ENCODE data around the gene CFAP97D2.
"Not testable (repeated sequence)": the region's sequence is repeated elsewhere in the genome, so short reads cannot be mapped to it uniquely, and the experiment has no call there.

The CFAP97D2 gene

DNA sequence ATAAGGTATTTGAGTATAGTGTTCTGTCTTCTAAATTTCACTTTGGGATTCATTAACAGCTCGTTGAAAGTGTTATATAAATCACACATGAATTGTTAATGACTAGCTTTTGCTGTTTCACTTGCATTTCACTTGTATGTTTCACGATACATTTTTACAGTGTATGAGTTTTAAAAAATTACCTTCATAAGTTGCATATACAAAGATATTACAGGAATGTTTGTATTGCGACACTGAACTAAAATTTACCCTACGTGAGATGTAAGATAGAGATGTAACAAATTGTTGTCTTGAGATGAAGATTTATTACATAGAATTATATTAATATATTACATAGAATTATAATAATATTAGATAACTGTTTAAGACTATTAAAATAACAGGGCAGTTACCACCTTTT, 57.2 kb downstream of the CFAP97D2 start:
- DNase-seq, result no peak

DNA sequence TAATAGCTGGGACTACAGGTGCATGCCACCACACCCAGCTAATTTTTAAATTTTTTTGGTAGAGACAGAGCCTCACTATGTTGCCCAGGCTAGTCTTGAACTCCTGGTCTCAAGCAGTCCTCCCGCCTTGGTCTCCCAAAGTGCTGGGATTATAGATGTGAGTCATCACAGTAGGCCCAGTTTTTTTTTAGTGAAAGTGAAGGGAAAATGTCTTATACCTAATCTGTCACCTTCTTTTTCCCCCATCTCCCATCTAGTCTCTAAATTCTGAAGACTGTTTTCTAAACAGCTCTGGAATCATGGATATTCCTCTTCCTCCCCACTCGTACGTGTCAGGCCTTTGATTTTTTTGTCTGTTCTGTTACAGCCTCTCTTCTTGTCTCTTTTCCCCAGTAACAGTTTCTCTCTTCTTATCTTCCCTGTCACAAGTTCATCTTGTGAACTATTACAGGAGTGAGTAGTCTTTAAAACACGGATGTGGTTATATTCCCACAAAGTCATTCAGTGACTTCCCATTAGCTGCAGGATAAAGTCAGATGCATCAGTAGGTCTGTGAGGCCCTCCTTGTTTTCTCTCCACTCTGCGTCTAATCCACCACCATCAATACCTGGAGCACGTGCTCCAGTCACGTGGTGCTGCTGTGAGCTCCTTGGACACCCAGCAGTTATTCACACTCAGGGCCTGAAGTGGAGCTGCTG, 58.5 kb downstream of the CFAP97D2 start:
- DNase-seq, result no peak

DNA sequence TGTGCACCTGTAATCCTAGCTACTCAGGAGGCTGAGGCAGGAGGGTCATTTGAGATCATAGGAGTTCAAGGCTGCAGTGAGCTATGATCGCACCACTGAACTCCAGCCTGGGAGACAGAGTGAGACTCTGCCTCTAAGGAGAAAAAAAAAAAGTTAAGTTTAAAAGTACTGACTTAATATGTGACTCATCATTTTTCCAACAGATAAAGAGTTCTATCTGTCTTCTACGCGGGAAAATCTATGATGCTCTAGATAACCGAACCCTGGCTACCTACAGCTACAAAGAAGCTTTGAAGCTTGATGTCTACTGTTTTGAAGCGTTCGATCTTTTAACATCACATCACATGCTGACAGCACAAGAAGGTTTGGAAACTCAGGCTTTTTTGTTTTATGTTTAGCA, 62.9 kb downstream of the CFAP97D2 start:
- no peak for DNase-seq

DNA sequence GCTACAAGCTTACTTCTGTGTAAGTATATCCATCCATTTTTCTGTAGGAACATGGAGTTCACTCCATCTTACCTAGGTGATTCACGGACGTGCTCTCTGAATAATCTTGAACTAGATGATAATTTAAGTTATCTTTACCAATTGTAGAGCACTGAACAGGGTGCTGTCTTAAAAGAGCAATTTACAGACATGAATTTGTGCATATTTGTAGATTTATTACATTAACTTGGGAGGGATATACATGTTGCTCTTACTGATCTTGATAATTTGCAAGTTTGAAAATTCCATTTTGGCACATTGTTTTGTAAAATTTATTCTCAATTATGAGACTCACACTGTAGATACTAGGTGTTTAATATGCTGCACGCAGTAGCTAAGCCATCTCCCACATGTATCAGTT, 64.9 kb downstream of the CFAP97D2 start:
- DNase-seq, result no peak

DNA sequence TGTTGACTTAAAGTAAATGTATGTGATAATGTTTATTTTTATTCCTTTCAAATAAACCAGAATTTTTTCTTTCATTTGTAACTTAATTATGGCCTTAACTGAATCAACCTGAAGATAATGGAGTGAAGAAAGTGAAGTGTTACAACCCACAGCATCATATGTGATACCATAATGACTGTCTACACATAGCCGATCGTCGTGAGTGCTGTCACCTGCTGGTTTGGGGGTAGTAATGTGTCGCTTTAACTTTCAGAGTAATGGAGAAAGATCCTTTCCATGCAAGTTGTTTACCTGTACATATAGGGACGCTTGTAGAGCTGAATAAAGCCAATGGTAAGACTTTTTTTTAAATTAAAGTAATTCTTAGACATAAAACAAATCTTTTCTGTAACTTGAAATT, 65.6 kb downstream of the CFAP97D2 start:
- DNase-seq, result no peak

DNA sequence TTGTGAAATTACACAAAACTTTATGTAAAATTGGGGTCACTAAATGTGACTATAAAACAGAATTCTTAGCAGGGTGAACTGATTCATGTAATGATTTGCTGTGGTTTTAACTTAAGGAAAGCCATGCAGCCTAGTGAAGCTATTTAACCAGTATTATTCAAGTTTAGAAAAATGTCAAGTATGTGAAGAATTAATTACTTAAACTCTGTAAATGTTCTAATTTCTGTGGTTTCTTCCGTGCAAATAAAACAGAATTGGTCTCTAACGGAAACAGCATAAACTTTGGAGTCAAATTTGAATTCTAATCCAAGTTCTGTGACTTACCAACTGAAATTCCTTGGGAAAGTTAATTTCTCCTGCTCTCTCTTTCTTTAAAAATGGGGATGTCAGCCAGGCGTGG, 69.0 kb downstream of the CFAP97D2 start:
- no peak for DNase-seq

DNA sequence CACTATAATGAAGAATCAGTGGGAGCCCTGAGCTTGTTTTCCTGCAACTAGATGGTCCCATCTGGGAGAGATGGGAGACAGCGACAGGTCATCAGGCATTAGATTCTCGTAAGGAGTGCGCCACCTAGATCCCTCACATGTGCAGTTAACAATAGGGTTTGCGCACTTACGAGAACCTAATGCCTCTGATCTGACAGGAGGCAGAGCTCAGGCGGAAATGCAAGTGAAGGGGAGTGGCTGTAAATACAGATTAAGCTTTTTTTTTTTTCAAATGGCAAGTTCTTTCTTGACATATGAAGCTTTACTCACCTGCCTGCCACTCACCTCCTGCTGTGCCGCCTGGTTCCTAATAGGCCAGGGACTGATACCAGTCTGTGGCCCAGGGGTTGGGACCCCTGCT, 70.0 kb downstream of the CFAP97D2 start:
- DNase-seq, result no peak

DNA sequence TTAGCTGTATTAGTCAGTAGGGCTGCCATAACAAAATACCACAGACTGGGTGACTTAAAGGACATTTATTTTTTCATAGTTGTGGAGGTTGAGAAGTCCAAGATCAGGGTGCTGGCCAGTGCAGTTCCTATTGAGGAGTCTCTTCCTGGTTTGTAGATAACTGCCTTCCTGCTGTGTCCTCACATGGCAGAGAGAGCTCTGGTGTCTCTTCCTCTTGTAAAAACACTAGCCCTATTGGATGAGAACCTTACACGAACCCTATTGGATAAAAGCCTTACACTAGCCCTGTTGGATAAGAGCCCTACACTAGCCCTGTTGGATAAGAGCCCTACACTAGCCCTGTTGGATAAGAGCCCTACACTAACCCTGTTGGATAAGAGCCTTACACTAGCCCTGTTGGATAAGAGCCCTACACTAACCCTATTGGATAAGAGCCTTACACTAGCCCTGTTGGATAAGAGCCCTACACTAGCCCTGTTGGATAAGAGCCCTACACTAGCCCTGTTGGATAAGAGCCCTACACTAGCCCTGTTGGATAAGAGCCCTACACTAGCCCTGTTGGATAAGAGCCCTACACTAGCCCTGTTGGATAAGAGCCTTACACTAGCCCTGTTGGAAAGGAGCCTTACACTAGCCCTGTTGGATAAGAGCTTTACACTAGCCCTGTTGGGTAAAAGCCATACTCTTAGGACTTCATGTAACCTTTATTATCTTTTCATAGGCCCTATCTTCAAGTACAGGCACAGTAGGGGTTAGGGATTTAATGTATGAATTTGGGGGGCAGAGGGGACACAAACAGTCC, 72.8 kb downstream of the CFAP97D2 start:
- DNase-seq, result not testable (repeated sequence)

DNA sequence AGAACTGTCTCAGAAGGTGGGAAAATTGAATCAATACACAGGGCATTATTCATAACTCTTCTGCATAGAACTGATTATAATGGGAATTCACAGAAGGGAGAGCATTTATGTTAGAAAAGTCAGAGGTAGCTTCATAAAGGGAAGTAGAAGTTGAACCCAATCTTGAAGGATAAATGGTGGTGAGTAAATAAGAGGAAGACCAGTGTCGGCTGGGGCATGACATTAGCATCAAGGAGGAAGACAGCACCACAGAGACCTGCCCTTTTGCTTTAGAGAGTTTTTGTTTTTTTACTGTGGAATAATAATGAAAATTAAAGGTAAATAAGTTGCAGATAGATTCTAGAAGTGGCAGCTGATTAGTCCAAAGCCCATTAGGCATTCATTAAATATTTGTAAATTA, 77.5 kb downstream of the CFAP97D2 start:
- peak; percentile 5 to 61 (median 48) for DNase-seq

DNA sequence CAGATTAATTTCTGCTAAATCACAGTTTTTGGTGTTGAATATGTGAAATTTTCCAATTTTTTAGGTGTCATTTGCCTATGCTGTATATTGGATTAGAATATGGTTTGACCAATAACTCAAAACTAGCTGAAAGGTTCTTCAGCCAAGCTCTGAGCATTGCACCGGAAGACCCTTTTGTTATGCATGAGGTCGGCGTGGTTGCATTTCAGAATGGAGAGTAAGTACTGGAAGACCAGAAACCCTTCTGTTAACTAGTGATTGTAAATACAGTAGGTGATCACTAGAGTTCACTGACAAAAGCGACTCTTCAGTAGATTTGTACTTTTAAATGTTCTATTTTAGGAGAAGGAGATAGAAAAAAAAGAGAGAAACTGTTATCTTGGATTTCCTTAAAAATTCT, 78.0 kb downstream of the CFAP97D2 start:
- no peak for DNase-seq

DNA sequence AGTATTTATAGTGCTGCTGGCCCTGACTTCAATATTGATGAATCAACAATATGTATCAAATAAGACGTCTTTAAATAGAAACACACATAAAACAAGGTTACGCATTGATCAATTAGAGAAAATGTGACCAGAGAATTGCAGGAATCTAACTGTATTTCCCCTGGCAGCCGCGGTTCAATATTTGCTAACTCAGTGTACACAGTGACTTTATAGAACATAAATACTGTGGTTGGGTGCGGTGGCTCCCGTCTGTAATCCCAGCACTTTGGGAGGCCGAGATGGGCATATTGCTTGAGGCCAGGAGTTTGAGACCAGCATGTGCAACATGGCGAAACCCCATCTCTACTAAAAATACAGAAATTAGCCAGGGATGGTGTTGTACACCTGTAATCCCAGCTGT, 79.5 kb downstream of the CFAP97D2 start:
- DNase-seq, result no peak

DNA sequence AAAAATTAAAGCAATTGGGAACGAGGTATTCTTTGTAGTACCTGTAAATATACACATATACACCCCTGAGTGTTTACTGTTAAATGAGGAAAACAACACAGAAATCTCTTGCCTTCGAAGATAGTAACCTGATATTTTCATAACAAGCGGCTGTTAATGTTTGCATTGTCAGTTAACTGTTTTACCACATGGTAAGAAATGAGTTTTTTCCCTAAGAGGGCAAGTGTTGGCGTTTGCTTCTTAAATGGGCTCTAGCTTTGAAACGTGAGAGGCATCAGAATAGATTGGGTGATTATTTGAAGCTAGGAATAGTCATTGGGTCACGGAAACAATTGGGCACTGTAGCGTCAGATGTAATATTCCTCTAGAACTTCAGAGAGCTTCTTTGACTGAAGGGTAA, 80.3 kb downstream of the CFAP97D2 start:
- no peak for DNase-seq

DNA sequence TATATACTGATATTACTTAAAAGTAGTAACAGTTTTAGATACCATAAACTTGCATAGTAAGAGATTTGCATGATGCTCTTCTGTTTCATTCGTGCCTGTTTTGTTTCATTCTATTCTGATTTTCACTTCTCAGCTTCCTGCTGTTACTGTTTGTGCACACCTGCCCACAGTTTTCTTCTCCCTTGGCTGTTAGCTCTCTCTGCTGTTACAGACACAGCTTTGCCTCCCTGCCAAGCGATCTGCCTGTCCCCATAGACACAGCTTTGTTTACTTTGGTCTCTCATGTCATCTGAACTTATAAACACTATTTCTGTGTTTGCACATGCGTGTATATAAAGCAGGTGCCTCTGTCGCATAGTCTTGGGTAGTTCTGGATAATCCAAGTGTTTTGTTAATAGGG, 80.9 kb downstream of the CFAP97D2 start:
- DNase-seq, result no peak

DNA sequence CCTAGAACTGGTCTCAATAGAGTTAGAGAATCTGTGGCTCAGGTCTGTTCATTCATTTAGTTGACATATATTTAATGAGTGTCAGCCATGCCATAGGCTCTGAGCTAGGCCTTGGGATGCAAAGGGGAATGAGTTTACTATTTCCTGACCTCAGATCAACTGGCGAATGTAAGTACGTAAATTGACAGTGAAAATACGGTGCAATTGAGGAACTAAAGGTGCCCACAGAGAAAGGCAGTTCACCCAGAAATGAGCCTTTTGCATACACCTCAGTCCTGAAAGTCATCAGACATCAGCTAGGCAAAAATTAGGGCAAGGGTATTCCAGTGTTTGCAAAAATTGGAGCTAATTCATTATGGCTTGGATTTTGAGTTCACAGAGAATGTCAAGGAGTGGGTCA, 81.8 kb downstream of the CFAP97D2 start:
- no peak for DNase-seq

DNA sequence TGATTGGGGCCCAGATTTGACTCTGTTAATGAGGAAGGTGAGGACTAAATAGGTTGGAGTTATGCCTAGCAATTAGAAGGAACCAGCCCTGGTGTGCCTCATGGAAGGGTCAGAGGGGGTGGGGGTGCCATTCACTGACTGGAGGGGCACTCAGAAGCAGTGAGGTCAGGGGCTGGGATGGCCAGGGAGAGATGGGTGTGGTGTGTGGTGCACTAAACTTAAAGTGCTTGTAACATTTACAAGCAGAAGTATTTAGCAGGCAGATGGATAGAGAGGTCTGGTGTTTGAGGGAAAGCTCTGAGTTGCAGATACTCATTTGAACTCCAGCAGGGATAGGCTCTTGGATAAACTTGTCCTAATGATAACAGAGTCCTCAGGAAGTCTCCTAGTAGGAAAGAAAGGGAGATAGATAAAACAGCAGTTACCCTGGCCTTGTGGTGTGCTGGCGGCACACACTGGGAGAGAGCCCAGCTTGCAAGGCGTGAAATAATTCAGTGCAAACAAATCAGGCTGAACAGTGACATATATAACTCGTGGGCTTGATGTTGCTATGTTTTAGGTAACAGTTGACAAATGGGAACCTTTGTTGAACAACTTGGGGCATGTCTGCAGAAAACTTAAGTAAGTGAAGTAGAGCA, 82.4 kb downstream of the CFAP97D2 start:
- DNase-seq, result no peak

DNA sequence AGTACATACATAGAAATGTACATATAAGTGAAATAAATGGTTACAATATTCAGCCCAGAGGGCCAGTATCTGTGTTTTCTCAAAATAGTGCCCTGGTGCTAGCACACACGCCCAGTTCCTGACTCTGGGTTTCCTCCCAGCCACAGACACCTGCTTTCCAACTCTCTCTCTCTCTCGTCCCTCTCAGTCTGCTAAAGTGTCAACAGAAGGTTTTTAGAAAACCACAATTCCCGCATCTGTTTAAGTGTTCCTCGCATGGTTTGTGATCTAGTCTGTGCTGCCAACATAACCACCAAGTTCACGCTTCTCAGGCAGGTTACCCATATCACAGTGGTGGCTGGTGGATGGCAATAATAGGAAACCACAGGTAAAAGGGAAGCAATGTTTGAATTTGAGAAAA, 84.5 kb downstream of the CFAP97D2 start:
- DNase-seq, result no peak

DNA sequence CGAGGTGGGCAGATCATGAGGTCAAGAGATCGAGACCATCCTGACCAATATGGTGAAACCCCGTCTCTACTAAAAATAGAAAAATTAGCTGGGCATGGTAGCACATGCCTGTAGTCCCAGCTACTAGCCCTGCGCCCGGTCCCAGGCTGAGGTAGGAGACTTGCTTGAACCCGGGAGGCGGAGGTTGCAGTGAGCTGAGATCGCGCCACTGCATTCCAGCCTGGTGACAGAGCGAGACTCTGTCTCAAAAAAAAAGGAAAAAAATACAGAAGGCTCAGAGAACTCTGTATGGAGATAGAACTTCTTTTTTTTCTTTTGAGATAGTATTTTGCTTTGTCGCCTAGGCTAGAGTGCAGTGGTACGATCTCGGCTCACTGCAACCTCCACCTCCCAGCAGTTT, 85.3 kb downstream of the CFAP97D2 start:
- not testable (repeated sequence) for DNase-seq

DNA sequence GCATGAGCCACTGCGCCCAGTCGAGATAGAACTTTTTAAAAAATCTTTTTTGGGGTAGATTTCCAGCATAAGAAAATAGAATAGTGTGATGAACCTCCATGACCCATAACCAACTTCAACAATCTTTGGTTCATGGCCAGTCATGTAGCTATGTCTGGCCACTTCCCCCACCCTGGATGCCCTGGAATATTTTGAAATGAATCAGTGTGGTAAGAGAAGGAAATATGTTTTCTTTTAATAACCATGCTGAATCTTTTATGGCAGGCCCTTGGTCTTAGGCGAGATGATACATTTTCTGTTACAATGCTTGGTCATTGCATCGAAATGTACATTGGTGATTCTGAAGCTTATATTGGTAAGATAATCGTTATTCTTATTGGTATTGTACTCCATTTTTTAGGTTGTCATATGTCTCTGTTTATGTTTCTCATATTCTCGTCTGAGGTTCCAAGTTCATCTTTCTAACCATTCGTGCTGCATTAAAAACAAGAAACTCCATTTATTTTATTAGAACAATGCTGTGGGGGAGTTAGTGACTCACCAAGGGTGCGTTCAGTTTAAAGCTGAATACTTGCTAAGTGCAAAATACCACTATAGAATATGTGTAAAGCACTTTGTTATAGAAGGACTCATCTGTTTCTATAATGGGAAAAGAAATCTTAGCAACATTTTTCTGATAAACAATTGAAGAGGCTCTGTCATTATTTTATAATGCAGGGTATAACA, 86.0 kb downstream of the CFAP97D2 start:
- no peak for DNase-seq

DNA sequence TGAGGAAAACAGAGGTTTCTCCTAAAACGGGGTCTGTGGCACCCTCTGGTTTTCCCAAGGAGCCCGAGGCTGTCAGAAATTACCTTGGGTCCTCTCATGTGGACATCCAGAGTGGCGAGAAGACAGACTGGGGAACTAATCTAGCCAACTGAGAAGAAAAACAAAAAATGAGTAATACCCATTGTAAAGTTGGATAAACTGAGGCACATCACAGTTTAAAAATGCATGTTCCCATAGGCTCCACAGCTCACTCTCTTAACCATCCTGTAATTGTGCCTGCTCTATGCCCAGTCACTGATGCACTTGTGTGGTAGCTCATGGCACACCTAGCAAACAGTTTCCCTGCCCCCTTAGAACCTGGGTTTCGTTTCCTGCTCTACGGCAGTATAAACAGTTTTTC, 87.2 kb downstream of the CFAP97D2 start:
- DNase-seq, result no peak

DNA sequence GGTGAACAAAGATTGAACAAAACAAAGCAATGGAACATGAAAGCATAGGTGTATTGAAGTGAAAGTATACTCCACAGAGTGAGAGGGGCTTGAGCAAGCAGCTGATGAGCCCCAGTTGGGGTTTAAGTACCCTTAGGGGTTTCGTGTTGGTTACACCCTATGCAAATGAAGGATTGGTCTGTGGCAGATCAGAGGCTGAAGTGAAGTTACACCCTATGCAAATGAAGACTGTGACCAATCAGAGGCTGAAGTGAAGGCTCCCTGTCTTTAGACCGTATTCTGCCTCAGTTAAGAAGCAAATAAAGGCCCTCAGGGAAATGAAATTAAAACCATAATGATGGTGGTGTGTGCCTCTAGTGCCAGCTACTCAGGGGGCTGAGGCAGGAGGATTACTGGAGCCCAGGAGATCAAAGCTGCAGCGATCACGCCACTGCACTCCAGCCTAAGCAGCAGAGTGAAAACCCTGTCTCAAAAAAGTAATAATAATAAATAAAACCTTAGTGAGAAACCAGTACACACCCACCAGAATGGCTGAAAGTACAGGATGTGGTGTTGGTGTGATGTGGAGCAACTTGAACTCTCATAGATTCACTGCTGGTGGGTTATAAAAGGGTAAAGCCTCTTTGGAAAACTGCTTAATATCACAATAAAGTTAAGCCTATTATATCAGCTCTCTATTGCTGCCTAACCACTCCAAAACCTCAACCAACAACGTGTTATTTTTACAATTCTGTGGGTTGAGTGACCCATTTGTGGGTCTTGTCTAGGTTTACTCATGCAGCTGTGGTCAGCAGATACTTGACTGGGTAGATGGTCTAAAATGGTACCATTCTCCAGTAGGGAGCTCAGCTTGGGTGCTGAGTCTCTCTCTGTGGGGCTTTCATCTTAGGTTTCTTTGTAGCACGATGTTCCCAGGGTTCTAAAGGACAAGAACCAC, 89.6 kb downstream of the CFAP97D2 start:
- DNase-seq, result no peak

DNA sequence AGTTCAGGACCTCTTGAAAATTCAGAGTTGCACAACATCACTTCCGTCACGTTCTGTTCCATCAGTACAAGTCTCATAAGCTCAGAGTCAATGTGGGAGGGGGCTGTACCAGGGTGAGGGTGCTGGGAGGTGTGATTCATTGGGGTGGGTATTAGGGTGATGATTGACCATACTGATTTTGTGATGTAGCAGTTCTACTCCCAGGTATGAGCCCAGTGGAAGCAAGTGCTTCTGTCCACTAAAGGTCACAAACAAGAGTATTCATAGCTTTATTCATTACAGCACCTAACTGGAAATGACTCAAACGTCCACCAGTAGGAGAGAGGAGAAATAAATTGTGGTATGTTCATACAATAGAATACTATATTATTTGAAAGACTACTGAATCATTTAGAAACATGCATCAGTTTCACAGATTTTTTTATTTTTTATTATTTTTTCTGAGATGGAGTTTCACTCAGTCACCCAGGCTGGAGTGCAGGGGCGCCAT, 90.3 kb downstream of the CFAP97D2 start:
- no peak for DNase-seq

All from suppressor macrophage (primary cell).